Measurements from ENCODE around the gene ABCC11. TPM values are rescaled to one million over a fixed set of nuclear protein-coding genes. Genes with fewer than 3 reads are reported as not detected.
A peak's percentile ranks its signal among the peaks of the same experiment; 100 is the strongest.

The ABCC11 gene
- total RNA-seq: 0.05 TPM
- long read RNA-seq: 0 reads

DNA sequence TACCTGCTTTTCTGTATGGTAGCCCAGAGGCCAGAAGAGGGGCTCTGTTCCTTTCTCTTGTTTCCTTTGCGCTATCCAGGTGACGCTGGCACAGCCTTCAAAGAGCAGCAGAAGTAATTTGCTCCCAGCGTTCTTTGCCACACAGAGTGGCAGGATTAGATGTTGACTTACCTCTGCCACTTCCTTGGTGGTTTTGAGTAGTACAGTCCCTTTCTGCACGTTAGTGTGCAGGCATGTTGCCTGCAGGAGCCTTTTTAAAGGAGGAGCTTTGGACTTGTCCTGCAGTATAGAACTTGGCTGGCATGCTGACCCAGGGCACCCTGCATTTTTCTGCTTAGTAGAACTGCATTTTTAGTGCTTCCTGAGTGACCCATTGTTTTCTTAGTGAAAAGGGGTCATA, at the start of gene ABCC11:
ABCC11 (minus strand) TSS at position 229 of the 400 bp plus-strand sequence. CDS start 15,618 bp downstream, outside the sequence.
- Histone ChIP-seq H3K4me3 (peak within 1 kb of the TSS; percentile 98), H3K27ac (replicated peaks) (no peak within 1 kb of the TSS), H3K27me3 (ENCODE audit: low read depth) (no peaks in the 10 kb centered on the region), H3K9me3 (replicated peaks) (no peaks in the 10 kb centered on the region), H3K36me3 (peaks cover 4% of the 10 kb centered on the region), H3K4me1 (peaks cover 73% of the 10 kb centered on the region)
- intact Hi-C loops (cut with micrococcal nuclease): no loop called here
- TF ChIP-seq, protein P1, sequence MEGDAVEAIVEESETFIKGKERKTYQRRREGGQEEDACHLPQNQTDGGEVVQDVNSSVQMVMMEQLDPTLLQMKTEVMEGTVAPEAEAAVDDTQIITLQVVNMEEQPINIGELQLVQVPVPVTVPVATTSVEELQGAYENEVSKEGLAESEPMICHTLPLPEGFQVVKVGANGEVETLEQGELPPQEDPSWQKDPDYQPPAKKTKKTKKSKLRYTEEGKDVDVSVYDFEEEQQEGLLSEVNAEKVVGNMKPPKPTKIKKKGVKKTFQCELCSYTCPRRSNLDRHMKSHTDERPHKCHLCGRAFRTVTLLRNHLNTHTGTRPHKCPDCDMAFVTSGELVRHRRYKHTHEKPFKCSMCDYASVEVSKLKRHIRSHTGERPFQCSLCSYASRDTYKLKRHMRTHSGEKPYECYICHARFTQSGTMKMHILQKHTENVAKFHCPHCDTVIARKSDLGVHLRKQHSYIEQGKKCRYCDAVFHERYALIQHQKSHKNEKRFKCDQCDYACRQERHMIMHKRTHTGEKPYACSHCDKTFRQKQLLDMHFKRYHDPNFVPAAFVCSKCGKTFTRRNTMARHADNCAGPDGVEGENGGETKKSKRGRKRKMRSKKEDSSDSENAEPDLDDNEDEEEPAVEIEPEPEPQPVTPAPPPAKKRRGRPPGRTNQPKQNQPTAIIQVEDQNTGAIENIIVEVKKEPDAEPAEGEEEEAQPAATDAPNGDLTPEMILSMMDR (IDR thresholded peaks at IDR 0.05; ENCODE audit: borderline replicate concordance): no peak
- DNase-seq: no peak

DNA sequence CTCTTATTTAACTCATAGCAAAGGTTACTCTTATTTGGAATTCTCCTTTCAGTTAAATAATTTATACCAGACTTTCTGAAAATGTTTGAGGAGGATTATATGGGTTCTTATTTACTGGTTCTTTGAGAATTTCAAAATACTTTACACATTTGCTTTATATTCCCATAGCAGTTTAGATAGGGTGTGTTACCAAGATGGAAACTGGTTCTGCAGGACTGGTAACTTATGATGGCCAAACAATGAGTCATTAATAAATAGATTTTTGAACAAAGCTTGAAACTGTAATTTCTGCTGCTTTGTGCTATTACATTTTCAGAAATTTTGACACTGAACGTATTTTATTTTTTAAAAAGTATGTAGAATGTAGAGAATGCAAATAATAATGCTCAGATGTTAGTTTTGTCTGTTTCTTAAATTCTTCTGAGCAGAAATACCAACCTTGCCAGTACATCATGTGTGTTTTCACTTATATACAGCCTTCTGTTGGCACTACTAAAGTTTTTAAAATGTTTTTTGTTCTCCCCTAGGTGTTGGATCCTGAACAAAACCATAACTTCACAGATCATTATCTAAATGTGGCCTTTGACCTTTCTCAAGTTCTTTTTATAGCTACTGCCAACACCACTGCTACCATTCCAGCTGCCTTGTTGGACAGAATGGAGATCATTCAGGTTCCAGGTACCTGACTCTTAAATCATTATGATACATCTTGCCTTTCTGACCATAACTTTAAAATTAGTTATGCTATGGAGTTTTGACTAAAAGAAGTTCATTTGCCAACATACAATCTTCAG, 48.3 kb upstream of the ABCC11 start:
- Histone ChIP-seq H3K36me3 (peaks cover 66% of the 10 kb centered on the region), H3K4me1 (peaks cover 11% of the 10 kb centered on the region), H3K27ac (replicated peaks) (no peak overlapping the region), H3K4me3 (no peak overlapping the region), H3K27me3 (ENCODE audit: low read depth) (no peaks in the 10 kb centered on the region), H3K9me3 (replicated peaks) (no peaks in the 10 kb centered on the region)
- intact Hi-C loops (cut with micrococcal nuclease): no loop called here
- TF ChIP-seq, protein P1 (IDR thresholded peaks at IDR 0.05; ENCODE audit: borderline replicate concordance): no peak
- DNase-seq: no peak

DNA sequence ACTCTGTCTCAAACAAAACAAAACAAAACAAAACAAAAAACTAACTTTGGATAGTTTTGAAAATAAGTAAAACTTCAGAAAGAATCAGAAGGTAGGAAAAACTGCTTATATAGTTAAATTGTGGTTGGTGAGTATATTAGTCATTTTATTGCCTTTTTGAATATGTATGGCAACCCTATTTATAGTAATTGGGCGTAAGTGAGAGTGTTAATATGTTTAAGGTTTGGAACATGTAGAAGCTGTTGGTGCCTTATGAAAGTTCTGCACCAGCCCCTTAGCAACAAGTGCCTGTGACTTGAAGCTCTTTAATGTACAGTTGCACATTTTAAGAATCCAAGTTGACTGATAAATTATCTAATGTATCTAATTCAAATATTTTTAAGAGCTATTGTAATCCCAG, 47.4 kb upstream of the ABCC11 start:
- Histone ChIP-seq H3K9me3 (replicated peaks) (no peaks in the 10 kb centered on the region), H3K36me3 (peaks cover 67% of the 10 kb centered on the region), H3K4me3 (no peak overlapping the region), H3K27me3 (ENCODE audit: low read depth) (no peaks in the 10 kb centered on the region), H3K4me1 (peaks cover 11% of the 10 kb centered on the region), H3K27ac (replicated peaks) (no peak overlapping the region)
- no peak for DNase-seq
- intact Hi-C loops (cut with micrococcal nuclease): no loop called here
- TF ChIP-seq, protein P1 (IDR thresholded peaks at IDR 0.05; ENCODE audit: borderline replicate concordance): no peak

DNA sequence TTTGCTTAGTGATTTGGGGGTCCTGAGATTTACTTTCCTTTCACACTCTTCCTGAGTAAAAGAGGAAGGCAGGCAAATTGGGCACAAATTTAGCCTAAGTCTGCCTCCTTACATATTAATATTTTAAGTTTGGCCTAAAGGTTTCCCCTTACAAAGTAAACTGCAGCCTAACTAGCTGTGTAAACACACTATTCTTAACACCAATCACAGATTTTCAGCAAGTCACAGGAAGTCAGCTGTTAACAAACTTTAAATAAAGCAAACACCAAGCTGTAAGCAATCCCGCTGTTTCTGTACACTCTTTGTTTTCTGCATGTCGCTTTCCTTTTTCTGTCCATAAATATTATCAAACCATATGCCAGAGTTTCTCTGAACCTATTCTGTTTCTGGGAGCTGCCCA, 45.1 kb upstream of the ABCC11 start:
- no peak overlapping the region for H3K27ac ChIP-seq (replicated peaks)
- peaks cover 70% of the 10 kb centered on the region for H3K36me3 ChIP-seq

DNA sequence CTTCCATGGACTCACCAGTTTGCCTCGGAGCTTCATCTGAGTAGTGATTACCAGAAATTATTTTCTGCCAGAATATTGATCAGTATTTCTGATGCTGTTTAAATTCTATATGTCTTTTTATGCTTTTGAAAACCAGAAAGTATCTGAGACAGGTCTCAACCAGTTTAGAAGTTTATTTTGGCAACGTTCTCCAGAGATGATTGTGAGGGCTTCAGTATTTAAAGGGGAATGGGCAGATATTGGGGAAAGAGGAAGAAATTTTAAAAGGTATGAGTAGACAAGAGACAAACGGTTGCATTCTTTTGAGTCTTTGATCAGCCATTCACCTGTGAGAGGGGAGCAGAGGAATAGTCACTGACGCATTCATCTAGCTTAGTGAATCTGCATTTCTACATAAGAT, 44.4 kb upstream of the ABCC11 start:
- H3K36me3 ChIP-seq: peaks cover 70% of the 10 kb centered on the region

More for the DNA sequence above, 45.1 kb upstream of the ABCC11 start:
- Histone ChIP-seq H3K27me3 (ENCODE audit: low read depth) (no peaks in the 10 kb centered on the region), H3K4me3 (no peak overlapping the region), H3K9me3 (replicated peaks) (peaks cover 5% of the 10 kb centered on the region), H3K4me1 (peaks cover 11% of the 10 kb centered on the region)
- DNase-seq: no peak
- intact Hi-C loops (cut with micrococcal nuclease): no loop called here
- TF ChIP-seq, protein P1 (IDR thresholded peaks at IDR 0.05; ENCODE audit: borderline replicate concordance): no peak

More for the DNA sequence above, 44.4 kb upstream of the ABCC11 start:
- Histone ChIP-seq H3K27ac (replicated peaks) (no peak overlapping the region), H3K4me3 (no peak overlapping the region), H3K9me3 (replicated peaks) (peaks cover 12% of the 10 kb centered on the region), H3K27me3 (ENCODE audit: low read depth) (no peaks in the 10 kb centered on the region), H3K4me1 (peaks cover 11% of the 10 kb centered on the region)
- TF ChIP-seq, protein P1 (IDR thresholded peaks at IDR 0.05; ENCODE audit: borderline replicate concordance): no peak
- DNase-seq: no peak
- intact Hi-C loops (cut with micrococcal nuclease): no loop called here

Measured in left ventricle myocardium inferior (tissue), 1 donor.